ENCODE data around the gene HGFAC.

- TF ChIP-seq FOXP4 (CRISPR knock-in tag; IDR thresholded peaks at IDR 0.05) (no peak), NR1H2 (CRISPR knock-in tag; IDR thresholded peaks at IDR 0.05) (no peak), RELA (CRISPR knock-in tag; IDR thresholded peaks at IDR 0.05; ENCODE audit: borderline replicate concordance) (no peak), CTCF (IDR thresholded peaks at IDR 0.05) (no peak), ELF4 (CRISPR knock-in tag; IDR thresholded peaks at IDR 0.05; ENCODE audit: low read depth) (no peak), CREM (CRISPR knock-in tag; IDR thresholded peaks at IDR 0.05) (no peak), SMAD3 (CRISPR knock-in tag; IDR thresholded peaks at IDR 0.05; ENCODE audit: borderline replicate concordance) (no peak), MAX (CRISPR knock-in tag; IDR thresholded peaks at IDR 0.05) (no peak), GABPB1 (CRISPR knock-in tag; IDR thresholded peaks at IDR 0.05) (no peak)
These were observed 29.3 kb upstream of the HGFAC start for GRCh38 chr4:3412257-3413020.

All from WTC11 (cell line).